ENCODE results near the gene SPAG7.
"Not testable (repeated sequence)": the region's sequence is repeated elsewhere in the genome, so short reads cannot be mapped to it uniquely, and the experiment has no call there.

SPAG7 gene

GRCh38 chr17:4935650-4936049 is 32.0 kb downstream of the SPAG7 start:
- no peak for DNase-seq

GRCh38 chr17:4934173-4934979 is 33.2 kb downstream of the SPAG7 start:
- no peak for DNase-seq

GRCh38 chr17:4933646-4934045 is 34.0 kb downstream of the SPAG7 start:
- no peak for DNase-seq

GRCh38 chr17:4932756-4933155 is 34.9 kb downstream of the SPAG7 start:
- no peak for DNase-seq

- no peak for DNase-seq
Observed at GRCh38 chr17:4931963-4932362, 35.7 kb downstream of the SPAG7 start, which contains the start of gene GP1BA. Gene GP1BA (plus strand): TSS chr17:4932277. CDS start chr17:4932605, 328 bp downstream.

GRCh38 chr17:4928881-4929280 is 38.7 kb downstream of the SPAG7 start:
- DNase-seq, result no peak

GRCh38 chr17:4926577-4927335 is 40.9 kb downstream of the SPAG7 start:
- not testable (repeated sequence) for DNase-seq

- no peak for DNase-seq
Observed at GRCh38 chr17:4921320-4921719, 46.3 kb downstream of the SPAG7 start.

- no peak for DNase-seq
Observed at GRCh38 chr17:4920351-4921048, 47.1 kb downstream of the SPAG7 start.

- no peak for DNase-seq
Observed at GRCh38 chr17:4919511-4920047, 48.0 kb downstream of the SPAG7 start.

GRCh38 chr17:4914551-4914950 is 53.1 kb downstream of the SPAG7 start:
- DNase-seq, result not testable (repeated sequence)

GRCh38 chr17:4913994-4914393 is 53.6 kb downstream of the SPAG7 start:
- no peak for DNase-seq
